GM23248 (cell line): ENCODE measurements around the gene ATF2.

Experiments
- EZH2 ChIP-seq: fragments of 200-600 bp; sonication (generic); IDR thresholded peaks from 2 replicates; pipeline ENCODE4 v1.6.1; 2018; ENCODE audit warnings: antibody characterized with exemption, mild to moderate bottlenecking; ENCODE audit not compliant: insufficient read depth, poor library complexity, severe bottlenecking
- EZH2phosphoT487 ChIP-seq: fragments of 200-600 bp; sonication (generic); IDR thresholded peaks from 2 replicates; pipeline ENCODE4 v1.6.1; 2018; ENCODE audit warnings: antibody characterized with exemption, moderate library complexity, mild to moderate bottlenecking, low read depth; ENCODE audit not compliant: insufficient read depth

GRCh38 chr2:175062787-175063585 is 105.0 kb downstream of the ATF2 start:
- no peak for TF ChIP-seq EZH2
- no peak for TF ChIP-seq EZH2phosphoT487
